Caco-2 (cell line): Measurements from ENCODE around the gene AUH. TPM values are rescaled to one million over a fixed set of nuclear protein-coding genes. Genes with fewer than 3 reads are reported as not detected.

Experiments
- BruUV-seq: library from RNA; stranded (reverse); fragments of 400-500 nt; replicated peaks from 2 replicates; lab custom pipeline; 2021; lab: Mats Ljungman, UMichigan
- CTCF ChIA-PET: fragments of 300-600 bp; sonication (Branson Sonifier 250); formaldehyde crosslinking; loops from one replicate; lab custom pipeline; 2022; ENCODE audit warnings: antibody characterized with exemption; lab: Charles Lee
- POLR2A ChIA-PET: fragments of 300-600 bp; sonication (Branson Sonifier 250); formaldehyde crosslinking; loops from one replicate; lab custom pipeline; 2022; ENCODE audit warnings: antibody characterized with exemption; lab: Charles Lee
- DNase-seq, 2 experiments: peaks; one replicate each; pipeline versions ENCODE4 v3.0.0 to v3.0.0-alpha.2; 2020 to 2022
- H3K27me3 ChIP-seq: replicated peaks from 2 replicates; pipeline ENCODE4 v1.6.0; 2011; ENCODE audit warnings: low read length; ENCODE audit not compliant: control insufficient read depth, insufficient read depth
- H3K36me3 ChIP-seq: 2 replicates; pipeline ENCODE4 v1.5.1; 2011; ENCODE audit warnings: low read length; ENCODE audit not compliant: control insufficient read depth, insufficient read depth
- H3K4me1 ChIP-seq: fragments of 250-450 bp; sonication (Bioruptor Pico); 2 replicates; pipeline ENCODE4 v1.5.1; 2020; ENCODE audit warnings: mild to moderate bottlenecking
- H3K4me3 ChIP-seq: 2 replicates; pipeline ENCODE4 v1.5.1; 2011; ENCODE audit warnings: low read depth, mild to moderate bottlenecking, control low read depth, low read length
- H3K9me3 ChIP-seq: fragments of 250-450 bp; sonication (Bioruptor Pico); 2 replicates; pipeline ENCODE4 v1.5.1; 2020; ENCODE audit warnings: mild to moderate bottlenecking, moderate library complexity
- H3K27ac Mint-ChIP-seq: one replicate; pipeline ENCODE4 v1.8.0; 2022; ENCODE audit warnings: mixed read lengths; ENCODE audit not compliant: unreplicated experiment
- H3K27me3 Mint-ChIP-seq: one replicate; pipeline ENCODE4 v1.8.0; 2022; ENCODE audit warnings: mixed read lengths; ENCODE audit not compliant: insufficient read depth, unreplicated experiment
- H3K36me3 Mint-ChIP-seq: one replicate; pipeline ENCODE4 v1.8.0; 2022; ENCODE audit warnings: mild to moderate bottlenecking, mixed read lengths; ENCODE audit not compliant: insufficient read depth, unreplicated experiment
- H3K4me1 Mint-ChIP-seq: one replicate; pipeline ENCODE4 v1.8.0; 2022; ENCODE audit warnings: low read depth, mixed read lengths; ENCODE audit not compliant: unreplicated experiment
- H3K4me3 Mint-ChIP-seq: one replicate; pipeline ENCODE4 v1.8.0; 2022; ENCODE audit warnings: mild to moderate bottlenecking, moderate library complexity, mixed read lengths; ENCODE audit not compliant: unreplicated experiment
- H3K9me3 Mint-ChIP-seq: one replicate; pipeline ENCODE4 v1.8.0; 2022; ENCODE audit warnings: mixed read lengths; ENCODE audit not compliant: unreplicated experiment
- intact Hi-C: fragments of 100-400 bp; cut with micrococcal nuclease; formaldehyde crosslinking; loops from one replicate; pipeline ENCODE4 v1.10.0; 2022; ENCODE audit not compliant: unreplicated experiment
- total RNA-seq: library from RNA; stranded (reverse); gene quantifications from 2 replicates; pipeline ENCODE4 v1.2.3, GENCODE V29; 2022
- TF ChIP-seq, protein P1 (sequence below), 2 experiments: fragments of 200-600 bp in 1 of 2; IDR thresholded peaks; 1 replicate in 1 of 2; 2 replicates in 1 of 2; pipeline versions ENCODE4 v1.5.1 to v1.8.0; 2011 to 2022; ENCODE audit warnings: antibody characterized with exemption in 1 of 2, control low read depth in 1 of 2, inconsistent platforms in 1 of 2, low read depth in 1 of 2, low read length in 1 of 2, mild to moderate bottlenecking in 1 of 2, moderate library complexity in 1 of 2; ENCODE audit not compliant: insufficient read depth in 1 of 2, severe bottlenecking in 1 of 2, unreplicated experiment in 1 of 2

Gene AUH
- total RNA-seq, 1 experiment from 2014 or later, result 10.3 TPM

DNA sequence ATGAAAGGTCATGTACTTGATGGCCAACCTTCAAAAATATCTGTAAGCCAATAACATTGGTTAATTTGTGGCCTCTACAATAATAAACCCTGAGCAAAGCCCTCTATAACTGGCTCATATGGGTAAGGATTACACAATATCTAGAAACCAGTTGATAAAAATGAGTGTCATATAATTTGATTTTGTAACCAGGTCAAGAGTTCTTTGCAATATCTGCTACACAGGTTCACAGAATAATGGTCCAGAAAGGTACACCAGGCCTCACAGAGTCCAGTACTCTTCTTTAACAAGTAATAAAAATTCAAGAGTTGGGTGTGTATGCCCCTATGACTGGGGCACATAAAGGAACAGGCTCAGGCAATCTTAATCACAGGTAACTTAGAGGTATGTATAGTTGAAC is 95.3 kb downstream of the AUH start:
- Histone ChIP-seq H3K4me1 (no peaks in the 10 kb centered on the region), H3K9me3 (no peaks in the 10 kb centered on the region), H3K27me3 (no peaks in the 10 kb centered on the region), H3K36me3 (no peaks in the 10 kb centered on the region), H3K4me3 (no peak overlapping the region)
- BruUV-seq, result no TSS peak
- ChIA-PET CTCF (no interaction called here), POLR2A (no interaction called here)
- Mint-ChIP-seq H3K9me3 (no peaks in the 10 kb centered on the region), H3K36me3 (no peaks in the 10 kb centered on the region), H3K4me1 (no peaks in the 10 kb centered on the region), H3K27ac (no peak overlapping the region), H3K27me3 (no peaks in the 10 kb centered on the region), H3K4me3 (no peak overlapping the region)
- intact Hi-C loops, result no loop called here
- no peak for DNase-seq
- TF ChIP-seq, protein P1, sequence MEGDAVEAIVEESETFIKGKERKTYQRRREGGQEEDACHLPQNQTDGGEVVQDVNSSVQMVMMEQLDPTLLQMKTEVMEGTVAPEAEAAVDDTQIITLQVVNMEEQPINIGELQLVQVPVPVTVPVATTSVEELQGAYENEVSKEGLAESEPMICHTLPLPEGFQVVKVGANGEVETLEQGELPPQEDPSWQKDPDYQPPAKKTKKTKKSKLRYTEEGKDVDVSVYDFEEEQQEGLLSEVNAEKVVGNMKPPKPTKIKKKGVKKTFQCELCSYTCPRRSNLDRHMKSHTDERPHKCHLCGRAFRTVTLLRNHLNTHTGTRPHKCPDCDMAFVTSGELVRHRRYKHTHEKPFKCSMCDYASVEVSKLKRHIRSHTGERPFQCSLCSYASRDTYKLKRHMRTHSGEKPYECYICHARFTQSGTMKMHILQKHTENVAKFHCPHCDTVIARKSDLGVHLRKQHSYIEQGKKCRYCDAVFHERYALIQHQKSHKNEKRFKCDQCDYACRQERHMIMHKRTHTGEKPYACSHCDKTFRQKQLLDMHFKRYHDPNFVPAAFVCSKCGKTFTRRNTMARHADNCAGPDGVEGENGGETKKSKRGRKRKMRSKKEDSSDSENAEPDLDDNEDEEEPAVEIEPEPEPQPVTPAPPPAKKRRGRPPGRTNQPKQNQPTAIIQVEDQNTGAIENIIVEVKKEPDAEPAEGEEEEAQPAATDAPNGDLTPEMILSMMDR (IDR thresholded peaks at IDR 0.05; ENCODE audit: insufficient read depth in 1 of 2, low read depth in 1 of 2, low read length in 1 of 2, severe bottlenecking in 1 of 2, unreplicated experiment in 1 of 2), result no peak

DNA sequence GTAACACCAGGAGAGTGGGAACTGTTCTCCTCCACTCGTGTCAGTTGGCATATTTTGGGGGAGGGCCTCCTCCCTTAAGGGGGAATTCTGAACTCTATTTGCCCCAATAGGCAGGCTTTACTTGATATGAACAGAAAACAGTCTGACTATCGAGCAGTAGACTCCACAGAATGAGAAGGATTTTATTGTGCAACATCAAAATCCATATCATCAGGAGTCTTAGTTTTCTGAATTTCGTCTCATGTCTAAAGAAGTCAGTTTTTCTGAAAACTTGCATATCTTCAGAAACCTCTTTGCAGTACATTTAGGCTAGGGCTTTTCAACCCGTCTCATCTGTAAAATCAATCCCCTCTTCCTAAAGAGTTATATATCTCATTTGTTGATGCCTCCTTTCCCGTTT is 96.2 kb downstream of the AUH start:
- Mint-ChIP-seq H3K4me1 (no peaks in the 10 kb centered on the region), H3K27ac (no peak overlapping the region), H3K4me3 (no peak overlapping the region), H3K36me3 (no peaks in the 10 kb centered on the region), H3K27me3 (no peaks in the 10 kb centered on the region), H3K9me3 (no peaks in the 10 kb centered on the region)
- TF ChIP-seq, protein P1 (IDR thresholded peaks at IDR 0.05; ENCODE audit: insufficient read depth in 1 of 2, low read depth in 1 of 2, low read length in 1 of 2, severe bottlenecking in 1 of 2, unreplicated experiment in 1 of 2), result no peak
- Histone ChIP-seq H3K27me3 (no peaks in the 10 kb centered on the region), H3K4me3 (no peak overlapping the region), H3K9me3 (no peaks in the 10 kb centered on the region), H3K36me3 (no peaks in the 10 kb centered on the region), H3K4me1 (no peaks in the 10 kb centered on the region)
- no TSS peak for BruUV-seq
- CTCF ChIA-PET, result no interaction called here
- POLR2A ChIA-PET, result no interaction called here
- intact Hi-C loops, result no loop called here
- no peak for DNase-seq

GRCh38 chr9:91261417-91261816 is 100.3 kb downstream of the AUH start:
- Mint-ChIP-seq H3K36me3 (no peaks in the 10 kb centered on the region), H3K27ac (no peak overlapping the region), H3K9me3 (no peaks in the 10 kb centered on the region), H3K4me1 (no peaks in the 10 kb centered on the region), H3K27me3 (no peaks in the 10 kb centered on the region), H3K4me3 (no peak overlapping the region)
- Histone ChIP-seq H3K4me1 (no peaks in the 10 kb centered on the region), H3K9me3 (no peaks in the 10 kb centered on the region), H3K4me3 (no peak overlapping the region), H3K27me3 (no peaks in the 10 kb centered on the region), H3K36me3 (no peaks in the 10 kb centered on the region)
- ChIA-PET CTCF (no interaction called here), POLR2A (no interaction called here)
- TF ChIP-seq, protein P1 (IDR thresholded peaks at IDR 0.05; ENCODE audit: insufficient read depth in 1 of 2, low read depth in 1 of 2, low read length in 1 of 2, severe bottlenecking in 1 of 2, unreplicated experiment in 1 of 2), result no peak
- BruUV-seq, result no TSS peak
- intact Hi-C loops, result no loop called here
- no peak for DNase-seq
